ENCODE results near the gene GATC.

GATC gene, protein sequence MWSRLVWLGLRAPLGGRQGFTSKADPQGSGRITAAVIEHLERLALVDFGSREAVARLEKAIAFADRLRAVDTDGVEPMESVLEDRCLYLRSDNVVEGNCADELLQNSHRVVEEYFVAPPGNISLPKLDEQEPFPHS

DNA sequence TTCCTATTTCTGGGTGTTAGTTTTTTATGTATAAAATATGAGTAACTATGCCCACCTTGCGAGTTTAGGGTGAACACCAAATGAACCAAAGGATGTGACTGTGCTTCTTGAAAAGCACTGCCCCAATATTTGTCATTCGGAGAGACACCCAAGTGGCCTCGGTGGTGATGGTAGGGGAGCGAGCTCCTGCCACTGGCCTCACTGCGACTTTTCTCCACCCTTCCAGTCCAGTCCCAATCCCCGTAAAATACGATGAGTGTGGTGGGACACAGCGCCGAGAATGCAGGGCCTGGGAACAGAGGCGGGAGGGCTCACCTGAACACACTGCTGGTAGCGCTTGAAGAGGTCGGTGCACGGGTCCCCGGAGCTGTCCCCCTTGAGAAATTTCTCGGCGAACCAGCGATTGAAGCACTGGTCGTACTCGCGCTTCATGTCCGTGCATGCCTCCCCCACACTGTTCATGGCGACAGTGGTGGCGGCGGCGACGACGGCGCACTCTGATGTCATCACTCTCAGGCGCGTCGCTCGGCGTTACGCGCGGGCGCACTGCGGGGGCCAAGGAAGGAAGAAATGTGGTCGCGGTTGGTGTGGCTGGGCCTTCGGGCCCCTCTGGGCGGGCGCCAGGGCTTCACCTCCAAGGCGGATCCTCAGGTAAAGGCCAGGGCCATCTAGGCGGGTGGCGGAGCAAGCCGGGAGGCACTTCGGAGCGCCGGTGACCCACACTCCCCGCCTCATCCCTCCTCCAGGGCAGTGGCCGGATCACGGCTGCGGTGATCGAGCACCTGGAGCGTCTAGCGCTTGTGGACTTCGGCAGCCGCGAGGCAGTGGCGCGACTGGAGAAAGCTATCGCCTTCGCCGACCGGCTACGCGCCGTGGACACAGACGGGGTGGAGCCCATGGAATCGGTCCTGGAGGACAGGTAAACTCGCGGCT is at the start of gene GATC, which contains the start of gene TRIAP1:
TSS of gene GATC (plus strand) at position 534 of the 933 bp plus-strand sequence. CDS start at position 571, 37 bp downstream.
TSS of gene TRIAP1 (minus strand) at position 474 of the 933 bp plus-strand sequence. CDS start at position 462, 12 bp downstream.
- peak; percentile 73 to 85 for DNase-seq (ENCODE audit: extremely low read depth in 1 of 2, low read depth in 1 of 2)

DNA sequence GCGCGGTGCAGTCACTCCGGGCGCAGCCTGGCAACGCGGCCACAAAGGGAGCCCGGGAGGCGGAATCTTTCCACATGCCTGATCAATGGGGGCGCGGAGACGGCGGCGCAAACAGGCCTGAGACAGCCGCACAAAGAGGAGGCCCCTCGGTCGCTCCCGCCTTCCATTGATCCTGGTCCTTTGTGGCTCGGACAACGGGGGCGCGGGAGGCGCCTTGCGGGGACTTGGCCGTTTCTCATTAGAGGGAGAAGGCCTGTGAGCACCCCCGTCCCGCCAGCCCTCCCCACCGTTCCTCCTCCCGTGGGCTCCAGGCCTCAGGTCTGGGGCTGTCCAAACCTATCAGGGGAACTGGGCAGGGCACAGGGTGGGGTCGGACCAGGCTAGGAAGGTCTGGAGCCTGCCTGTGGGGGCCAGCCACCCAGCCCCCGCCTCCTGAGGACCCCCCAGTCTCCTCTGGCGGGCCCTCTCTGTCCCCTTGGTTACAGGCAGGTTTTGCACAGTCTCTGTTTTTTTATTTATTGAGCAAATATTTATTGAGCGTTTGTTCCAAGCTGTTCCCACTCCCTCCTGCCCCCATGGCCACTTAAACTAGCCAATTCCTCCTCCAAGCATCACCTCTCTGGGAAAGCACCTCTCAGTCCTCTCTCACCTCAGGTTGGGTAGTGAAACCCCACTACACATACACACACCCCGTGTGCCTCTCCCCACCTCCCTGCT is 48.3 kb upstream of the GATC start:
- no peak for DNase-seq (ENCODE audit: extremely low read depth in 1 of 2, low read depth in 1 of 2)

DNA sequence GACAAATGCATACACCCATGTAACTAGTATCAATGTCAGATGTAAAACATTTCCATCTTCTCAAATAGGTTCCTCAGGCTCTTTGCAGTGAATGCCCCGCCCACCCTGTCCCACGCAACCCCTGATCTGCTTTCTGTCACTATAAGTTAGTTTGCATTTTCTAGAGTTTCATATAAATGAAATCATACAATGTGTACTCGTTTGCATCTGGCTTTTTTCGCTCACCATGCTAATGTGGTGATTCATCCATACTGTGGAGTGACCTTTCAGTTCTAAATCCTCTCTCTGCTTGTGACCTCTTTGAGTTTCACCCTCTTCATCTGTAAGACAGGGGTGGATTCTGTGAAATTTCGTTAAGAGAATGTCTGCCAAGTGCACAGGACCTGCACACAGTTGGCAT is 46.7 kb upstream of the GATC start:
- DNase-seq (ENCODE audit: extremely low read depth in 1 of 2, low read depth in 1 of 2) = no peak

GRCh38 chr12:120402217-120402616 is 44.0 kb upstream of the GATC start:
- no peak for DNase-seq (ENCODE audit: extremely low read depth in 1 of 2, low read depth in 1 of 2)

DNA sequence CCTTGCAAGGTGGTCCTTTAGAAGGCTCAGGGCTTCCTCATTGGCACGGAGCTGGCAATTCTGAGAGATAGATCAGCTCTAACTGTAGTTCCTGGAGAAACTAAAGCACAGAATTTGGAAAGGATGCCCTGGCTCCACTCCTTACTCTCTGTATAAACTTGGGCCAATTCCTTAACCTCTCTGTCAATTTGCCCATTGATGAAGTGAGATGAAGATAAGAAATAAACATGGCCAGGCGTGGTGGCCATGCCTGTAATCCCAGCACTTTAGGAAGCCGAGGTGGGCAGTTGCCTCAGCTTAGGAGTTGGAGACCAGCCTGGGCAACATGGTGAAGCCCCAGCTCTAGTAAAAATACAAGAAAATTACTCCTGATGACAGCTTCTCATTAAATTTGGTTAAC is 42.4 kb upstream of the GATC start:
- DNase-seq (ENCODE audit: extremely low read depth in 1 of 2, low read depth in 1 of 2) = no peak

DNA sequence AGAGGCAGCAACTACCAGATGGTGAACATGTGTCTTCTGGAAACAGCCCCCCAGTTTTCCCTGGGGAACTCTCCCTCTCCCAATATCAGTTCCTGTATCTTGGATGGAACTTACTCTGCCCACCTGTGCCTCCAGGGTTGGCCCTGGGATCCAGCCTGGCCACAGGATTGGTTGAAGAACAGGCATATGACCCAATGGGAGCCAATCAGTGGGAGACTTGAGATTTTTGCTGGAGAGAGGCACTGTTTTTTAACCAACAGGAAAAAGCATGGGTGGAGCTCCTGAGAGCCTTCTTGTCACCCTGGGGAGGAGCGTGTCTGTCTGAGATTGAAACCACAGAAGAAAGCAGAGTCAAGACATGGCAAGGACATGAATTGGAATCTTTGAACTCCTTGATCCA is 42.0 kb upstream of the GATC start:
- DNase-seq (ENCODE audit: extremely low read depth in 1 of 2, low read depth in 1 of 2) = no peak

GRCh38 chr12:120406069-120406468 is 40.2 kb upstream of the GATC start:
- no peak for DNase-seq (ENCODE audit: extremely low read depth in 1 of 2, low read depth in 1 of 2)

DNA sequence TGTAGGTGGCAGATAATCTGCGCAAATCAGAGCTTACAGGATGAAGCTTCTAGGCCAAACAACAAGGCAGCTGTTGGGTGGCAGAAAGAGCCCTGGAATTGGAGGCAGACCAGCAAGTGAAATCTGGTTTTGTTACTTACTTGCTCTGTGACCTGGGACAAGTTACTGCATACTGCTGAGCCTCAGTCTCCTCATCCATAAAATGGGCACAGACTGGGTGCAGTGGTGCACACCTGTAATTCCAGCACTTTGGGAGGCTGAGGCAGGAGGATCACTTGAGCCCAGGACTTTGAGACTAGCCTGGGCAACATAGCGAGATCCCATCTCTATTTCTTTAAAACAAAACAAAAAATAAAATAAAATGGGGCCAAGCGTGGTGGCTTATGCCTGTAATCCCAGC is 39.7 kb upstream of the GATC start:
- no peak for DNase-seq (ENCODE audit: extremely low read depth in 1 of 2, low read depth in 1 of 2)

DNA sequence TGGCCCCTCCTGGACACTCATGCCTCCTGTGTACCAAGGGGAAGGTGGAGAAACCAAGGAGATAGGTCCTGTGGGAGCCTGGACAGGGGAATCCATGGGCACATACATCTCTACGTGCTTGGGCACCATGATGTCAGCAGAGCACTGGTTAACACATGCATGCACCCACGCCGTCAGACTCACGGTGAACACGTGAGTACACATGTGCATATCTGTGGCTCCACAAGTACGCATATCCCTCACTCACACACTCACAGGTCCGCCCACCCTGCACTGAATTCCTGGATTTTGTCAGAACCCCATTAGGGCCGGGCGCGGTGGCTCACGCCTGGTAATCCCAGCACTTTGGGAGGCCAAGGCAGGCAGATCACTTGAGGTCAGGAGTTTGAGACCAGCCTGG is 37.5 kb upstream of the GATC start:
- no peak for DNase-seq (ENCODE audit: extremely low read depth in 1 of 2, low read depth in 1 of 2)

DNA sequence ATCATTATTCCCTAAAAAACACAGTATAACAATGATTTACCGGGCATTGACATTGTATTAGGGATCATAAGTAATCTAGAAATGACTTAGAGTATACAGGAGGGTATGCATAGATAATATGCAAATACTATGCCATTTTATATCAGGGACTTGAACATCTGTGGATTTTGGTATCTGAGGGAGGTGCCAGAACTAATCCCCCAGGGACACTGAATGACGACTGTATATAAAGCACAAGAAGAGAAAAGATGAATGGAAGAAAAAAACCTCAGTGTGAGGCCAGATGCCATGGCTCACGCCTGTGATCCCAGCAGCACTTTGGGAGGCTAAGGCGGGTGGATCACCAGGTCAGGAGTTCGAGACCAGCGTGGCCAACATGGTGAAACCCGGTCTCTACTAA is 33.8 kb upstream of the GATC start:
- no peak for DNase-seq (ENCODE audit: extremely low read depth in 1 of 2, low read depth in 1 of 2)

DNA sequence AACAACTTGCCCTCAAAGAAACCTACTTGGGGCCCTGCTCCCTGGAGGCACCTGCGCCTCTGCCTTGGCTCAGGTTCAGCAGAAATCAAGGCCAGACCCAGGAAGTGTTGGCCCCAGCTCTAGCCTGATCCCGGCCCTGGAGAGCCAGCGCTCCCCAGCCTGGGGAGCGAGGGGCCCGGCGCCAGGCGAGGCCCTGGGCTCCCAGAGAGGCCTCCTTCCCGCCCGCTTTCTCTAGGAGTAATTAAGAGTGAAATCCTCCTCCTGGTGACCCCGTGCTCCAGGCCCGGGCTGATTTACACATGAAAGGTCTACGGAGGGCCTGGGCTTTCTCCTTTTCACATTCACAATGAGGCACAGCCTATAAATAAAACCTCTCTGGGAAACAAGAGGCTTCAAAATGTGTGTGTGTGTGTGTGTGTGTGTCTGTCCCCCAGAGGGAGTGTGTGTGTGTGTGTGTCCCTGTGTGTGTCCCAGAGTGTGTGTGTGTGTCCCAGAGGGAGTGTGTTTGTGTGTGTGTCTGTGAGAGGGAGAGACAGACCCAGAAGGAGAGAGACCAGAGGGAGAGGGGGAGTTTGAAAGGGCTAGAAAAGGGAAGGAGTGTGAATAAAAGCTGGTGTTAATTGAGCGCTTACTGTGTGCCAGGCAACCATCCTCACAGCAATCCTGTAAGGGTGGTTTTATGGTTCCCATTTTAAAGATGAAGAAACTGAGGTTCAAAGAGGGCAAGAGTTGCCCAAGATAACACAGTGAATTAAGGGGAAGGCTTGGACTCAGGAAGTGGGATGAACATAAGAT is 32.1 kb upstream of the GATC start:
- no peak for DNase-seq (ENCODE audit: extremely low read depth in 1 of 2, low read depth in 1 of 2)

GRCh38 chr12:120416490-120417216 is 29.6 kb upstream of the GATC start:
- DNase-seq (ENCODE audit: extremely low read depth in 1 of 2, low read depth in 1 of 2) = no peak

DNA sequence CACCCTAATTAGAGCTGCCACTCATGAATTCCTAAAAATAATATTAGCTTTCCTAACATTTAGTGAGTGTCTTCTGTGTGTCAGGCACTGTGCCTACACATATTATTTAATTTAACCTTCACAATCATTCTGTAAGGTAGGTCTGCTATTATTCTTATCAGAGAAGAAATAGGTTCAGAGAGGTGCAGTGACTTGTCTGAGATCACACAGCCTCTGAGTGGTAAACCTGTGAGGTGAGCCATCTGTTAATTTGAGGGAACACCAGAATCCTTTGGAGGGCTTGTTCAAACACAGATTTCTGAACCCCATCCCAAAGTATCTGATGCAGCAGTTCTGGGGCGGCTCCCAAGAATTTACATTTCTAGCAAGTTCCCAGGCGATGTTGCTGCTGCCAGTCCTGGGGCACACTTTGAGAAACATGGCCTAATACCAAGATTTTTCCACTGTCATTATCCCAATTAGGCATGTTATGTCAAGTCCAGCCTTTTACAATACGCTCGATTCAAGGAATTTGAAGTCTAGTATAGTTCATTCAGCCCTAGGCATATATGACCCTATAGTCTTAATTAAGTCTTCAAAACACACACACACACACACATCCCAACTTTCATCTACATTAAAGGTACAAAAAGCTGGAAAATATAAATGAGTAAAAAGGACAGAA is 28.2 kb upstream of the GATC start:
- DNase-seq (ENCODE audit: extremely low read depth in 1 of 2, low read depth in 1 of 2) = no peak

DNA sequence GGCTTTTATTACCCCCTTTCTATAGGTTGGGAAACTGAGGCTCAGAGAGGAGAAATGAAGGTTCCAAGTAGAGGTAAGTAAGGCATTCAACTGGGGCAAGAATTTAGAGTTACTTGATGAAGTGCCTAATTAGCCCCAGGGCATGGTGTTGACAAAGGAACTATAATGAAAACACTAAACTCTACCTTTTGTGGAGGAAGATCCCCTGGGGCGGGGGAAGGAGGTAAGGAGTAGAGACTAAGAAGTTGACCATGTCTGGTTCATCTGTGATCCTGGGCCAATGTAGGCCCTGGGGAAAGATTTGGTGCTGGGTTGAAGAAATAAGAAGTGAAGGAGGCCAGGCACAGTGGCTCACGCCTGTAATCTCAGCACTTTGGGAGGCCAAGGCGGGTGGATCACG is 24.5 kb upstream of the GATC start:
- no peak for DNase-seq (ENCODE audit: extremely low read depth in 1 of 2, low read depth in 1 of 2)

DNA sequence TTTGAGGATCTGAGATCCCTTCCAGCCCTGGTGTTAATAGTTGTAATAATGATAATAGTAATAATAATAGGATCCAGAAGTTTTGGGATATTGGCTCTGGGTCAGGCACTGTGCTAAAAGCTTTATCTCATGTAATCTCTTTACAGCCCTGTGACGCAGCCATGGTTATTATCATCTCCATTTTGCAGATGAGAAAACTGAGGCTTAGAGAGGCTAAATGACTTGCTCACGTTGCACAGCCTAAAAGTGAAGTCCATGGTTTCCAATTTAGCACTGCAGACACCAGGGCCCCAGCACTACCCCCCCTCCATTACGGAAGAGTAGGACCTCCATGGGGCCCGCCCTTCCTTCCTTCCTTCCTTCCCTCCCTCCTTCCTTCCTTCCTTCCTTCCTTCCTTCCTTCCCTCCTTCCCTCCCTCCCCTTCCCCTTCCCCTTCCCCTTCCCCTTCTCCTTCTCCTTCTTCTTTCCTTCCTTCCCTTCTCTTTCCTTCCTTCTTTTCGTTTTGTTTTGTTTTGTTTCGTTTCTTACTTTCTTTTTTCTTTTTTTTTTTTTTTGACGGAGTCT is 23.3 kb upstream of the GATC start:
- DNase-seq (ENCODE audit: extremely low read depth in 1 of 2, low read depth in 1 of 2) = no peak

DNA sequence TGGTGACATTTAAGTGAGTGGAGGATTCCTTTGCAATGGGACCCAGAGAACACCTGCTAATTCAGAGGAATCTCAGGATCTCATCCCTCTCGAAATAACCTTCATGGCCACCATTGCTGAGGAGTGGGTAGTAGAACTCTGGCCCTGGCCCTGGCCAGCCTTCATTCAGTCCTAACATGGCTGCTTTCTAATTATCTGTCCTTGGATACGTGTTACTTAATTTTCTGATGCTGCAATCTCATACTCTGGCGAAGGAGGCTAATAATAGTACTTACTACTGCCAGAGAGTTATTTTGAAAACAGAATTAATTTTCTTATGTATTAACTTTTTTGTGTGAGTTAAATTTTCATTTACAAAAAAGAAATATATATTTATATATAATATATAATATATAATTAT is 20.4 kb upstream of the GATC start:
- DNase-seq (ENCODE audit: extremely low read depth in 1 of 2, low read depth in 1 of 2) = no peak

GRCh38 chr12:120428597-120429229 is 17.5 kb upstream of the GATC start:
- DNase-seq (ENCODE audit: extremely low read depth in 1 of 2, low read depth in 1 of 2) = no peak

DNA sequence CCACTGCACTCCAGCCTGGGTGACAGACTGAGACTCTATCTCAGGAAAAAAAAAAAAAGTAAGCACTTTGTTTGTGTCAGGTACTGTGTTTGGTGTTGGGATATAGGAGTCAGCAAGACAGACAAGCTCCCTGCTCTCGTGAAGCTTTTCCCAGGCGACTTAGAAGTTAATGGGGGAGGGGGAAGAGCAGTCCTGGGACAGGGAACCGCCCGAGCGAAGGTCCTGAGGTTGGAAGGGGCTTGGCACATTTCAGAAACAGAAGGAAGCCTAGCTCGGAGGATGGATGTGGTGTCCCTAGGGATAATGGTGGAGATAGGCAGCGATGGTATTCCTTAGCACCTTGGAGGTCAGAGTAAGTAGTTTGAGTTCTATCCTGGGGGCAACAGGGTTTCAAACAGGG is 16.9 kb upstream of the GATC start:
- no peak for DNase-seq (ENCODE audit: extremely low read depth in 1 of 2, low read depth in 1 of 2)

All from stimulated activated CD8-positive, alpha-beta memory T cell treated with anti-CD3 and anti-CD28 coated beads, Interleukin-7, amount 100 ng/mL, for 48 hours (primary cell).